CD14-positive monocyte (primary cell): ENCODE results near the gene CNTRL. TPM values are rescaled to one million over a fixed set of nuclear protein-coding genes. Genes with fewer than 3 reads are reported as not detected.

ENCODE experiments used
- DNase-seq, 3 donors: peaks; one replicate each; pipeline ENCODE4 v3.0.0-alpha.2; 2011 to 2022
- H2AFZ ChIP-seq: 2 replicates; pipeline ENCODE4 v1.6.0; 2012; ENCODE audit warnings: mild to moderate bottlenecking, low read depth, low read length, inconsistent platforms; ENCODE audit not compliant: insufficient read depth, poor library complexity, severe bottlenecking
- H3K27ac ChIP-seq, 2 donors: 1 replicate in 1 of 2; 2 replicates in 1 of 2; pipeline ENCODE4 v1.5.1; 2012 to 2013; ENCODE audit warnings: low read length in 2 of 2, control low read depth in 1 of 2, inconsistent platforms in 1 of 2, low read depth in 1 of 2, mild to moderate bottlenecking in 1 of 2
- H3K27me3 ChIP-seq, 2 donors: one replicate each; pipeline versions ENCODE4 v1.6.0 to v1.6.1; 2011 to 2013; ENCODE audit warnings: low read length in 2 of 2; ENCODE audit not compliant: control insufficient read depth in 2 of 2, insufficient read depth in 2 of 2
- H3K36me3 ChIP-seq, 2 donors: replicated peaks in 1 of 2; 1 replicate in 1 of 2; 2 replicates in 1 of 2; pipeline versions ENCODE4 v1.5.1 to v1.6.1; 2012 to 2013; ENCODE audit warnings: low read length in 2 of 2, control low read depth in 1 of 2, inconsistent platforms in 1 of 2, mild to moderate bottlenecking in 1 of 2; ENCODE audit not compliant: insufficient read depth in 2 of 2, control insufficient read depth in 1 of 2
- H3K4me1 ChIP-seq, 2 donors: 1 replicate in 1 of 2; 2 replicates in 1 of 2; pipeline versions ENCODE4 v1.5.1 to v1.6.1; 2012 to 2013; ENCODE audit warnings: low read length in 2 of 2, control low read depth in 1 of 2, inconsistent platforms in 1 of 2, mild to moderate bottlenecking in 1 of 2, moderate library complexity in 1 of 2; ENCODE audit not compliant: insufficient read depth in 2 of 2, control insufficient read depth in 1 of 2
- H3K4me2 ChIP-seq: replicated peaks from 2 replicates; pipeline ENCODE3; 2012; ENCODE audit warnings: low read length, moderate library complexity, mild to moderate bottlenecking; ENCODE audit not compliant: poor library complexity, severe bottlenecking; ENCODE audit errors: extremely low read depth
- H3K4me3 ChIP-seq, 3 experiments: fragments of 200-600 bp in 1 of 3; sonication (generic) in 1 of 3; replicated peaks in 1 of 3; 1 replicate in 2 of 3; 2 replicates in 1 of 3; pipeline ENCODE4 v1.5.1; 2011 to 2013; ENCODE audit warnings: low read length in 3 of 3, mild to moderate bottlenecking in 3 of 3, control low read depth in 2 of 3, low read depth in 2 of 3, inconsistent platforms in 1 of 3, moderate library complexity in 1 of 3
- H3K79me2 ChIP-seq: 2 replicates; pipeline ENCODE4 v1.6.0; 2012; ENCODE audit warnings: mild to moderate bottlenecking, control low read depth, inconsistent platforms, low read length, moderate library complexity; ENCODE audit not compliant: insufficient read depth
- H3K9ac ChIP-seq: 2 replicates; pipeline ENCODE4 v1.6.0; 2017; ENCODE audit warnings: low read length, mild to moderate bottlenecking; ENCODE audit not compliant: insufficient read depth, poor library complexity, severe bottlenecking
- H3K9me3 ChIP-seq, 2 donors: replicated peaks in 1 of 2; 1 replicate in 1 of 2; 2 replicates in 1 of 2; pipeline versions ENCODE4 v1.5.1 to v1.6.1; 2012 to 2013; ENCODE audit warnings: low read length in 2 of 2, control low read depth in 1 of 2; ENCODE audit not compliant: control insufficient read depth in 1 of 2, insufficient read depth in 1 of 2
- H4K20me1 ChIP-seq: 2 replicates; pipeline ENCODE4 v1.6.0; 2012; ENCODE audit warnings: mild to moderate bottlenecking, low read length, control low read depth, moderate library complexity; ENCODE audit not compliant: insufficient read depth
- H3K27ac Mint-ChIP-seq, 7 donors: one replicate each; pipeline ENCODE4 v1.8.0; 2020; ENCODE audit warnings: mild to moderate bottlenecking in 7 of 7, mixed read lengths in 7 of 7, moderate library complexity in 6 of 7, inconsistent platforms in 2 of 7
- H3K27me3 Mint-ChIP-seq, 3 donors: one replicate each; pipeline ENCODE4 v1.8.0; 2021 to 2022; ENCODE audit warnings: low read depth in 3 of 3, mild to moderate bottlenecking in 3 of 3, mixed read lengths in 3 of 3, moderate library complexity in 3 of 3, inconsistent platforms in 1 of 3
- H3K36me3 Mint-ChIP-seq, 2 donors: one replicate each; pipeline ENCODE4 v1.8.0; 2020; ENCODE audit warnings: mixed read lengths in 2 of 2, inconsistent platforms in 1 of 2, mild to moderate bottlenecking in 1 of 2
- H3K4me1 Mint-ChIP-seq: one replicate; pipeline ENCODE4 v1.8.0; 2020; ENCODE audit warnings: mild to moderate bottlenecking, mixed read lengths
- H3K4me3 Mint-ChIP-seq, 2 donors: one replicate each; pipeline ENCODE4 v1.8.0; 2020; ENCODE audit warnings: mild to moderate bottlenecking in 2 of 2, mixed read lengths in 2 of 2, moderate library complexity in 1 of 2
- H3K9me3 Mint-ChIP-seq, 7 donors: one replicate each; pipeline ENCODE4 v1.8.0; 2020 to 2022; ENCODE audit warnings: mixed read lengths in 7 of 7, mild to moderate bottlenecking in 6 of 7, moderate library complexity in 6 of 7, inconsistent platforms in 2 of 7
- CTCF ChIP-seq: fragments of 200-600 bp; IDR thresholded peaks from one replicate; pipeline ENCODE4 v1.8.0; 2022; ENCODE audit warnings: antibody characterized with exemption, mild to moderate bottlenecking
- WGBS: methylation state at CpG from one replicate; pipeline ENCODE4 v1.1.5; 2013; ENCODE audit warnings: missing lambda C conversion rate; ENCODE audit not compliant: insufficient coverage; 5-methylcytosine and 5-hydroxymethylcytosine counted together
- intact Hi-C, 2 donors: fragments of 100-400 bp; cut with micrococcal nuclease; formaldehyde crosslinking; loops; one replicate each; pipeline versions ENCODE4 v1.15.0 to v1.15.1; 2023
- polyA plus RNA-seq, 3 donors: library from polyadenylated mRNA; depleted of rRNA in 1 of 3; unstranded in 2 of 3; stranded (reverse) in 1 of 3; fragments of 300-500 nt in 2 of 3; fragments of >200 nt in 1 of 3; fragmentation: Illumina TruSeq in 2 of 3; gene quantifications; 1 replicate in 2 of 3; 2 replicates in 1 of 3; pipeline ENCODE4 v1.2.3, GENCODE V29; 2012 to 2021

CNTRL gene
- polyA plus RNA-seq, 3 donors: 3.9 to 26.8 (median 4.8) TPM

- Histone ChIP-seq H3K36me3 (no peaks in the 10 kb centered on the region), H3K4me3 (no peak overlapping the region), H2AFZ (no peak overlapping the region), H3K79me2 (no peaks in the 10 kb centered on the region), H3K9ac (no peak overlapping the region), H4K20me1 (no peaks in the 10 kb centered on the region), H3K27me3 (no peaks in the 10 kb centered on the region), H3K27ac (no peak overlapping the region), H3K9me3 (no peaks in the 10 kb centered on the region), H3K4me1 (no peaks in the 10 kb centered on the region), H3K4me2 (no peak overlapping the region)
- H3K36me3 Mint-ChIP-seq: peaks cover 3 to 5% of the 10 kb centered on the region in 2 donors
- TF ChIP-seq CTCF: no peak
- H3K9me3 Mint-ChIP-seq: peaks cover 0 to under 1% (median 0%) of the 10 kb centered on the region in 7 donors
- intact Hi-C loops: no loop called here
- H3K27ac Mint-ChIP-seq: no peak overlapping the region
- peaks cover 2% of the 10 kb centered on the region for H3K4me1 Mint-ChIP-seq
- no peak overlapping the region for H3K4me3 Mint-ChIP-seq
- H3K27me3 Mint-ChIP-seq: peaks cover 0 to 1% (median 0%) of the 10 kb centered on the region in 3 donors
- 100% methylated on average over 1 of the region's 2 CpGs for WGBS
- DNase-seq: no peak
Measured at GRCh38 chr9:121038362-121038761, 36.4 kb upstream of the CNTRL start.

- Histone ChIP-seq H3K27ac (no peak overlapping the region), H3K4me1 (no peaks in the 10 kb centered on the region), H3K36me3 (no peaks in the 10 kb centered on the region), H3K79me2 (no peaks in the 10 kb centered on the region), H4K20me1 (no peaks in the 10 kb centered on the region), H3K9ac (no peak overlapping the region), H3K4me2 (no peak overlapping the region), H3K4me3 (no peak overlapping the region), H3K9me3 (no peaks in the 10 kb centered on the region), H3K27me3 (no peaks in the 10 kb centered on the region), H2AFZ (no peak overlapping the region)
- Mint-ChIP-seq H3K27me3 (peaks cover 0 to 1% (median 0%) of the 10 kb centered on the region in 3 donors), H3K9me3 (peaks cover 0 to 1% (median 0%) of the 10 kb centered on the region in 7 donors), H3K27ac (no peak overlapping the region), H3K4me1 (peaks cover under 1% of the 10 kb centered on the region), H3K4me3 (no peak overlapping the region), H3K36me3 (peaks cover 4 to 5% of the 10 kb centered on the region in 2 donors)
- no peak for TF ChIP-seq CTCF
- intact Hi-C loops: no loop called here
- no peak for DNase-seq
Measured at GRCh38 chr9:121038804-121039203, 36.0 kb upstream of the CNTRL start.
